Keratinocyte (primary cell): ENCODE results near the gene H1-8. TPM values are rescaled to one million over a fixed set of nuclear protein-coding genes. Genes with fewer than 3 reads are reported as not detected.

Experiments used
- DNase-seq: peaks from one replicate; pipeline ENCODE4 v3.0.0-alpha.2; 2011; ENCODE audit warnings: low read depth, missing footprints, low spot score
- FAIRE-seq: peaks from 2 replicates; lab custom pipeline; 2011; peaks lifted over from hg19 to GRCh38; lab: Jason Lieb, UNC
- H2AFZ ChIP-seq: 2 replicates; pipeline ENCODE4 v1.6.0; 2012; ENCODE audit warnings: low read length, control low read depth, inconsistent platforms; ENCODE audit not compliant: control insufficient read depth
- H3K27ac ChIP-seq: 2 replicates; pipeline ENCODE4 v1.5.1; 2011; ENCODE audit warnings: low read length; ENCODE audit not compliant: control insufficient read depth, insufficient read depth
- H3K27me3 ChIP-seq: 3 replicates; pipeline ENCODE4 v1.6.0; 2011; ENCODE audit warnings: low read length; ENCODE audit not compliant: control insufficient read depth, insufficient read depth; ENCODE audit errors: extremely low read depth
- H3K36me3 ChIP-seq, 2 experiments: 2 replicates in 1 of 2; 3 replicates in 1 of 2; pipeline ENCODE4 v1.5.1; 2011; ENCODE audit warnings: low read length in 2 of 2, mild to moderate bottlenecking in 1 of 2; ENCODE audit not compliant: control insufficient read depth in 2 of 2, insufficient read depth in 2 of 2; ENCODE audit errors: extremely low read depth in 1 of 2
- H3K4me1 ChIP-seq: 3 replicates; pipeline ENCODE4 v1.5.1; 2011; ENCODE audit warnings: low read length; ENCODE audit not compliant: control insufficient read depth, insufficient read depth; ENCODE audit errors: extremely low read depth
- H3K4me2 ChIP-seq: 3 replicates; pipeline ENCODE4 v1.6.0; 2011; ENCODE audit warnings: low read depth, low read length; ENCODE audit not compliant: control insufficient read depth, insufficient read depth; ENCODE audit errors: extremely low read depth
- H3K4me3 ChIP-seq, 3 experiments: fragments of 200-600 bp in 1 of 3; sonication (generic) in 1 of 3; 2 replicates in 2 of 3; 3 replicates in 1 of 3; pipeline ENCODE4 v1.5.1; 2011 to 2016; ENCODE audit warnings: low read length in 3 of 3, mild to moderate bottlenecking in 3 of 3, control low read depth in 2 of 3, inconsistent platforms in 1 of 3, low read depth in 1 of 3, mixed read lengths in 1 of 3, mixed run types in 1 of 3, moderate library complexity in 1 of 3; ENCODE audit not compliant: control insufficient read depth in 2 of 3, insufficient read depth in 2 of 3; ENCODE audit errors: extremely low read depth in 1 of 3
- H3K79me2 ChIP-seq: 2 replicates; pipeline ENCODE4 v1.6.0; 2012; ENCODE audit warnings: low read length; ENCODE audit not compliant: control insufficient read depth, insufficient read depth
- H3K9ac ChIP-seq: 3 replicates; pipeline ENCODE4 v1.6.0; 2011; ENCODE audit warnings: low read length; ENCODE audit not compliant: control insufficient read depth, insufficient read depth; ENCODE audit errors: extremely low read depth
- H3K9me1 ChIP-seq: 3 replicates; pipeline ENCODE4 v1.6.0; 2011; ENCODE audit warnings: low read length; ENCODE audit not compliant: control insufficient read depth, insufficient read depth; ENCODE audit errors: extremely low read depth
- H3K9me3 ChIP-seq: 2 replicates; pipeline ENCODE4 v1.5.1; 2012; ENCODE audit warnings: low read depth, low read length; ENCODE audit not compliant: control insufficient read depth
- H4K20me1 ChIP-seq: 3 replicates; pipeline ENCODE4 v1.6.0; 2011; ENCODE audit warnings: low read length; ENCODE audit not compliant: control insufficient read depth, insufficient read depth; ENCODE audit errors: extremely low read depth
- EZH2 ChIP-seq: IDR thresholded peaks from one replicate; pipeline ENCODE4 v1.6.1; 2012; ENCODE audit warnings: inconsistent platforms, mild to moderate bottlenecking, low read length, moderate library complexity
- dilution Hi-C: fragments of 300-500 bp; cut with MboI; formaldehyde crosslinking; loops from one replicate; pipeline ENCODE4 v1.7.0; 2020; ENCODE audit warnings: low sequenced_read_pairs; ENCODE audit not compliant: extremely low pct_ligation_motif_present
- polyA plus RNA-seq, 5 experiments: library from polyadenylated mRNA; depleted of rRNA in 3 of 5; stranded (reverse) in 3 of 5; stranded (forward) in 1 of 5; unstranded in 1 of 5; fragments of >200 nt; gene quantifications; 1 replicate in 1 of 5; 2 replicates in 3 of 5; 3 replicates in 1 of 5; pipeline versions ENCODE4 v1.2.1 to v1.2.3, GENCODE V29; 2011 to 2012; ENCODE audit warnings: missing spikeins in 2 of 5, low read depth in 1 of 5, low replicate concordance in 1 of 5
- TF ChIP-seq, protein P1 (sequence below), 3 experiments: IDR thresholded peaks in 1 of 3; conservative IDR thresholded peaks in 1 of 3; optimal IDR thresholded peaks in 1 of 3; 2 replicates in 2 of 3; 3 replicates in 1 of 3; pipeline versions ENCODE3 to v1.5.1; 2011; ENCODE audit warnings: low read length in 3 of 3, mild to moderate bottlenecking in 3 of 3, moderate library complexity in 2 of 3, control low read depth in 1 of 3, inconsistent platforms in 1 of 3; ENCODE audit not compliant: insufficient read depth in 2 of 3; ENCODE audit errors: extremely low read depth in 1 of 3

The H1-8 gene
- polyA plus RNA-seq, 1 donor (not counting 4 experiments of a cell fraction or from before 2014, with no cell fraction given) = not detected

- no peaks in the 10 kb centered on the region for H3K36me3 ChIP-seq
- dilution Hi-C loops = no loop called here
- H3K9me1 ChIP-seq = no peaks in the 10 kb centered on the region
- TF ChIP-seq, protein P1, sequence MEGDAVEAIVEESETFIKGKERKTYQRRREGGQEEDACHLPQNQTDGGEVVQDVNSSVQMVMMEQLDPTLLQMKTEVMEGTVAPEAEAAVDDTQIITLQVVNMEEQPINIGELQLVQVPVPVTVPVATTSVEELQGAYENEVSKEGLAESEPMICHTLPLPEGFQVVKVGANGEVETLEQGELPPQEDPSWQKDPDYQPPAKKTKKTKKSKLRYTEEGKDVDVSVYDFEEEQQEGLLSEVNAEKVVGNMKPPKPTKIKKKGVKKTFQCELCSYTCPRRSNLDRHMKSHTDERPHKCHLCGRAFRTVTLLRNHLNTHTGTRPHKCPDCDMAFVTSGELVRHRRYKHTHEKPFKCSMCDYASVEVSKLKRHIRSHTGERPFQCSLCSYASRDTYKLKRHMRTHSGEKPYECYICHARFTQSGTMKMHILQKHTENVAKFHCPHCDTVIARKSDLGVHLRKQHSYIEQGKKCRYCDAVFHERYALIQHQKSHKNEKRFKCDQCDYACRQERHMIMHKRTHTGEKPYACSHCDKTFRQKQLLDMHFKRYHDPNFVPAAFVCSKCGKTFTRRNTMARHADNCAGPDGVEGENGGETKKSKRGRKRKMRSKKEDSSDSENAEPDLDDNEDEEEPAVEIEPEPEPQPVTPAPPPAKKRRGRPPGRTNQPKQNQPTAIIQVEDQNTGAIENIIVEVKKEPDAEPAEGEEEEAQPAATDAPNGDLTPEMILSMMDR (optimal IDR thresholded peaks at IDR 0.05 in 1 of 3, IDR thresholded peaks at IDR 0.05 in 1 of 3, conservative IDR thresholded peaks at IDR 0.05 in 1 of 3; ENCODE audit: extremely low read depth in 1 of 3, insufficient read depth in 2 of 3, low read length in 3 of 3) = no peak
- TF ChIP-seq EZH2 = no peak
- H2AFZ ChIP-seq = no peak overlapping the region
- no peaks in the 10 kb centered on the region for H4K20me1 ChIP-seq
- no peak for FAIRE-seq
- no peak overlapping the region for H3K4me2 ChIP-seq
- no peaks in the 10 kb centered on the region for H3K79me2 ChIP-seq
- no peak overlapping the region for H3K27ac ChIP-seq
- H3K4me1 ChIP-seq = no peaks in the 10 kb centered on the region
- H3K4me3 ChIP-seq = no peak overlapping the region
- no peak overlapping the region for H3K9ac ChIP-seq
- no peak for DNase-seq
- H3K27me3 ChIP-seq = peaks cover 5% of the 10 kb centered on the region
- H3K9me3 ChIP-seq = no peaks in the 10 kb centered on the region
Measured at GRCh38 chr3:129524081-129524480, 18.9 kb upstream of the H1-8 start.

DNA sequence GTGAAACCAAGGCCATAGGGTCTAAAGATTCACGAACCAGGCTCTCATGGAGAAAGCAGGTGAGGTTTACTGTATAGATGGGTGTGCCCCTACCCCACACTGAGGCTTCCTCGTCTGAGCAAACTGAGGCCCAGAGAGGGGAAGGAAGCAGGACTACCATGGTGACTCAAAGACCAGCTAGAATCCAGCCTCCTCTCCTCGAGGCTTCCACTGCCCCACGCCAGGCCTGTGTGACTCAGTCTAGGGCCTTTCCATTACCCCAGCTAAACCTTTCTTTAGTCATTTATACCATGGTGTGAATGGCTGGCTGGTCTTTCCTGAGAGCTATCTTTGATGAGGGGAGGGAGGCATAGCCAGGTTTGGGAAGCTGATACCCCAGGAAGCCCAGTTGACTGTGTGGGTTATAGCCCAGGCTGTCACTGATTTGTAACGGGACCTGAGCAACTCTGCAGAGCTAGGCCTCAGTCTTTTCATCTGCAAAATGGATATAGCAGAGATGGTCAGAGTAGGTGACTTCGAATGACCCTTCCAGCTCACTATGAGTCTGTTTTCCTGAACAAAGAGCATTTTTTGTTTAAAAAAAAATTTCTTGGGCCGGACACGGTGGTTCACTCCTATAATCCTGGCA, 17.5 kb upstream of the H1-8 start:
- TF ChIP-seq EZH2 = no peak
- TF ChIP-seq, protein P1 (optimal IDR thresholded peaks at IDR 0.05 in 1 of 3, IDR thresholded peaks at IDR 0.05 in 1 of 3, conservative IDR thresholded peaks at IDR 0.05 in 1 of 3; ENCODE audit: extremely low read depth in 1 of 3, insufficient read depth in 2 of 3, low read length in 3 of 3) = no peak
- Histone ChIP-seq H3K9me3 (no peaks in the 10 kb centered on the region), H3K27ac (no peak overlapping the region), H3K4me1 (no peaks in the 10 kb centered on the region), H3K9ac (no peak overlapping the region), H3K79me2 (no peaks in the 10 kb centered on the region), H4K20me1 (no peaks in the 10 kb centered on the region), H3K9me1 (no peaks in the 10 kb centered on the region), H3K36me3 (no peaks in the 10 kb centered on the region), H3K4me3 (no peak overlapping the region), H2AFZ (no peak overlapping the region), H3K4me2 (no peak overlapping the region), H3K27me3 (peaks cover 5% of the 10 kb centered on the region)
- DNase-seq (no peak), FAIRE-seq (no peak)
- dilution Hi-C loops = no loop called here
